ENCODE results near the gene UNC5A.

DNA sequence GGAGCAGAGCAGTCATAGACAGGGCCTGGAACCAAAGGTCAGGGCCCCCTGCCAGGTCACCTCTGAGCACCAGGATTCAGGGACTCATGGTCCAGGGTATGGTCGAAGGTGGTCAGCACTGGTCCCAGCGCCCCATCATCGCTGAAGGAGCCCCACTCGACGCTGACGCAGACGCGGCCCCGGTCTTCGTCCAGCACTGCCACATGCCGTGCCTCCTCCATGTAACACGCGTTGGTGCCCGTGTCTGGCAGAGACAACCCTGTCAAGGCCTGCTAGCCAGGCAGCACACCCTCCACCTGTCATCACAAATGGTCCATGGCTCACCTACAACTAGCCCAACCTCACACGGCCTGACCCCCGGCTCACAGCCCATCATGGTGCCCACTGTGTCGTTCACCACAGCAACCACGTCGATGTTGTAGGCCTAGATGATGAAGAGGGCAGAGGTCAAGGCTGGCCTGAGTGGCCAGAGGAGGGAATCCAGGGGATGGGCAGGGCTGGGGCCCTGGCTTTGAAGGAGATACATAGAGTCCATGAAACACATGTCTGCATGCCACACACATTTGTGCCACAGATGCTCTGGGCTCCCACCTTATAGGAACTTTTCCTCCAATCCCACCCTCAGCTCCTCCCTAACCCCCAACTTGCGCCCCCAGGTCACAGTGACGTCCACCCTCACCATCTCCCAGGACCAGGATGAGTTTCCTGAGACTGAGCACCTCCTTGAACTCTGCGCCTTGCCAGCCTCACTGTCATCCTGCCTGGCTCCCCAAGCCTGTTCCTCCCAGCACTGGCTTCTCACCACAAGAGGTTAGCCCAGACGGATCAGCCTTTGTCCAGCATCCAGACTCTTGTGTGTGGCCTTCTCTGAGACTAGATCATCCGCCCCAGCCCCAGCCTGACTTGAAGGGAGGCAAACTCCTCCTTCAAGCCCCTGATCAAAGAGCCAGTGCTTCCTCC is 79.2 kb downstream of the UNC5A start:
- TF ChIP-seq, protein P1, sequence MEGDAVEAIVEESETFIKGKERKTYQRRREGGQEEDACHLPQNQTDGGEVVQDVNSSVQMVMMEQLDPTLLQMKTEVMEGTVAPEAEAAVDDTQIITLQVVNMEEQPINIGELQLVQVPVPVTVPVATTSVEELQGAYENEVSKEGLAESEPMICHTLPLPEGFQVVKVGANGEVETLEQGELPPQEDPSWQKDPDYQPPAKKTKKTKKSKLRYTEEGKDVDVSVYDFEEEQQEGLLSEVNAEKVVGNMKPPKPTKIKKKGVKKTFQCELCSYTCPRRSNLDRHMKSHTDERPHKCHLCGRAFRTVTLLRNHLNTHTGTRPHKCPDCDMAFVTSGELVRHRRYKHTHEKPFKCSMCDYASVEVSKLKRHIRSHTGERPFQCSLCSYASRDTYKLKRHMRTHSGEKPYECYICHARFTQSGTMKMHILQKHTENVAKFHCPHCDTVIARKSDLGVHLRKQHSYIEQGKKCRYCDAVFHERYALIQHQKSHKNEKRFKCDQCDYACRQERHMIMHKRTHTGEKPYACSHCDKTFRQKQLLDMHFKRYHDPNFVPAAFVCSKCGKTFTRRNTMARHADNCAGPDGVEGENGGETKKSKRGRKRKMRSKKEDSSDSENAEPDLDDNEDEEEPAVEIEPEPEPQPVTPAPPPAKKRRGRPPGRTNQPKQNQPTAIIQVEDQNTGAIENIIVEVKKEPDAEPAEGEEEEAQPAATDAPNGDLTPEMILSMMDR (IDR thresholded peaks at IDR 0.05) = no peak
- TF ChIP-seq POLR2A (IDR thresholded peaks at IDR 0.05) = no peak
